ENCODE results near the gene ILKAP. TPM values are rescaled to one million over a fixed set of nuclear protein-coding genes. Genes with fewer than 3 reads are reported as not detected.

ILKAP gene
- total RNA-seq, 2 donors from 2014 or later, result 75.8 to 99.7 TPM

DNA sequence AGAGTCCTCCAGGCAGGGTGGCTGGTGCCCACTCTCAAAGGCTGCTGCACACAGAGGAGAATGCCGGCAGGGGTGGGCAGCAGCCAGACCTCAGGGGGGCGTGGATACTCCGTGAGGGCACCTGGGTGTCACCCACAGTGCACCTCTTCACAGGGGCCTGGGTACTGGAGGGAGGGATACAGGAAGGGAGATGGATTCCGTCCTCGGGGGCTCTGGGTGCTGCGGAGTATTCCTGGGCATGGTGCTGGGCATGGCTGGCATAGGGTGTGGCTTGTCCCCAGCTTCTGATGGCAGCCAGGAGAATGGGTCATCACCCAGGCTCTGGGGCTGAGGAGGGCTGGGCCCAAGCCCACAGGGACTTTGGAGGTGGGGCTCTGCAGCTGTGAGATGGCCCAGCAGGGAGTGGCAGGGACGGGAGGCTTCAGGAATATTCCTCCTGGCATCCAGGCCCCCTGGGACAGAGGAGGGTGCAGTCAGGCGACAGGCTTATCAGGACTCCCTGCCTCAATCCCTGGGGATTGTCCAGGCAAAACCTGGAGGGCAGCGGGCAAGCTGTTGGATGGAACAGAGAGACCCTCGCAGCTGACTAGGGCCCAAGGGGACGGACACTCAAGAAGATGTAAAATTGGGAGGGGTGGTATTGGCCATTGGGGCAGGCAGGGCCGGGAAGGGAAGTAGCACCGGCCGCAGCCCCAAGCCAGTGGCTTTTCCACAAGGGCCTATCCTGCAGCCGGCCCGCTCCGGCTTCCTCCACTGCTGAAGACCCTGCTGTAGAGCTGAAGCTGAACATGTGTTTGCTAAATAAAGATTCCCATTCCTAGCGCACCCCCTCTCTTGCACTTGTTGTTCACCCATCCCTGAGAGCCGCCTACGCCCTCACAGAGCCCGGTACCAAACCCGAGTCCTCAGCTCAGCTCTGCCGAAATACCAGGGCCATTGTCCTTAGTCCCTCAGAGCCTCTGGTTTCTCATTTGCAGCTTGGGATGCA is 70.7 kb downstream of the ILKAP start:
- peak; percentile 48 for DNase-seq (ENCODE audit: low spot score)
- H3K4me1 Mint-ChIP-seq (ENCODE audit: low read depth in 2 of 2), result no peaks in the 10 kb centered on the region
- H3K4me3 Mint-ChIP-seq, result no peak overlapping the region
- no peaks in the 10 kb centered on the region for H3K36me3 Mint-ChIP-seq
- no peak overlapping the region for H3K27ac Mint-ChIP-seq
- ATAC-seq, result no peak
- no peaks in the 10 kb centered on the region for H3K9me3 Mint-ChIP-seq
- no peaks in the 10 kb centered on the region for H3K27me3 Mint-ChIP-seq

DNA sequence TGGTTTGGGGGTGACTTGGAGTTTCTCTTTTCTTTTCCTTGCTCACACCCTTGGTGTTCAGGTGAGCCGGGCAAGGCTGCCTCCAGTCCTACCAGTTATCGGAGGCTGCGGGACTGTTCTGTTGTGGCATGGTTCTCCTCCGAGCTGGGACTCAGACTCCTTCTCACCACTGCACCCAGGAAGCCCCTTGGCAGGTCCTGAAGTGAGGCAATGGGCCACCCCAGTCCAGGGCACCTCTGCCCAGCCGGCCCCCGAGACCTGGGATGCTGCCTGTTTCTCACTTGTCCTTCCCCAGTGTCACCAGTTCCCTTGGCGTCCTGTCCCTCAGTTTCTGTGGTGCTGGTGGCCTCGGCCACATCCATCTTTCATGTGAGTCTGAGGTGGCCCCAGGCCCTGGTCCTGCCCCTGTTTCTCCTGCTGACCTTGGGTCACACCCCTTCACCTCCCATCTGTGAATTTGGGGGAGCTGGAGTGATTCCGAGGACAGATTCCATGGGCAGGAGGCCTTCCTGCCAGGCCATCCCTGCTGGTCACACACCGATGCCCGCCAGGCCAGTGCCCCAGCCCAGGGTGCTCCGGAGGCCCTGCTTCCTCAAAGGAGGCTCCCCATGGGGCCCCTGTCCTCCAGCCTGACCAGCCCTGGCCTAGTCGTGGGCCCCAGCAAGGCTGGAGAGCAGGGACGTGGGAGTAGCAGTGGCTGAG is 71.6 kb downstream of the ILKAP start:
- ATAC-seq, result no peak
- Mint-ChIP-seq H3K4me1 (ENCODE audit: low read depth in 2 of 2) (no peaks in the 10 kb centered on the region), H3K27ac (no peak overlapping the region), H3K27me3 (no peaks in the 10 kb centered on the region), H3K9me3 (no peaks in the 10 kb centered on the region), H3K4me3 (no peak overlapping the region), H3K36me3 (no peaks in the 10 kb centered on the region)
- DNase-seq (ENCODE audit: low spot score), result peak; percentile 54

- H3K4me3 Mint-ChIP-seq, result no peak overlapping the region
- no peaks in the 10 kb centered on the region for H3K27me3 Mint-ChIP-seq
- DNase-seq (ENCODE audit: low spot score), result peak; percentile 59
- H3K36me3 Mint-ChIP-seq, result no peaks in the 10 kb centered on the region
- H3K27ac Mint-ChIP-seq, result no peak overlapping the region
- no peak for ATAC-seq
- H3K9me3 Mint-ChIP-seq, result no peaks in the 10 kb centered on the region
- H3K4me1 Mint-ChIP-seq (ENCODE audit: low read depth in 2 of 2), result no peaks in the 10 kb centered on the region
Measured at GRCh38 chr2:238130696-238131628, 72.5 kb downstream of the ILKAP start.

- Mint-ChIP-seq H3K27ac (no peak overlapping the region), H3K4me3 (no peak overlapping the region), H3K36me3 (no peaks in the 10 kb centered on the region), H3K9me3 (no peaks in the 10 kb centered on the region), H3K27me3 (no peaks in the 10 kb centered on the region), H3K4me1 (ENCODE audit: low read depth in 2 of 2) (no peaks in the 10 kb centered on the region)
- ATAC-seq, result peak in 1 of 2 donors; percentile 20
- peak; percentile 56 for DNase-seq (ENCODE audit: low spot score)
Measured at GRCh38 chr2:238130111-238130695, 73.3 kb downstream of the ILKAP start.

- Mint-ChIP-seq H3K36me3 (no peaks in the 10 kb centered on the region), H3K4me1 (ENCODE audit: low read depth in 2 of 2) (no peaks in the 10 kb centered on the region), H3K4me3 (no peak overlapping the region), H3K27ac (no peak overlapping the region), H3K27me3 (no peaks in the 10 kb centered on the region), H3K9me3 (no peaks in the 10 kb centered on the region)
- ATAC-seq, result no peak
- peak; percentile 56 for DNase-seq (ENCODE audit: low spot score)
Measured at GRCh38 chr2:238129166-238130010, 74.1 kb downstream of the ILKAP start.

GRCh38 chr2:238128534-238129001 is 74.9 kb downstream of the ILKAP start:
- H3K27me3 Mint-ChIP-seq, result no peaks in the 10 kb centered on the region

GRCh38 chr2:238128061-238128440 is 75.4 kb downstream of the ILKAP start:
- Mint-ChIP-seq H3K36me3 (no peaks in the 10 kb centered on the region), H3K4me3 (no peak overlapping the region), H3K9me3 (no peaks in the 10 kb centered on the region), H3K27ac (no peak overlapping the region), H3K27me3 (no peaks in the 10 kb centered on the region), H3K4me1 (ENCODE audit: low read depth in 2 of 2) (no peaks in the 10 kb centered on the region)
- DNase-seq (ENCODE audit: low spot score) (peak; percentile 58), ATAC-seq (no peak)

More at GRCh38 chr2:238128534-238129001, 74.9 kb downstream of the ILKAP start:
- Mint-ChIP-seq H3K4me1 (ENCODE audit: low read depth in 2 of 2) (no peaks in the 10 kb centered on the region), H3K36me3 (no peaks in the 10 kb centered on the region), H3K4me3 (no peak overlapping the region), H3K9me3 (no peaks in the 10 kb centered on the region), H3K27ac (no peak overlapping the region)
- DNase-seq (ENCODE audit: low spot score) (peak; percentile 54), ATAC-seq (no peak)

DNA sequence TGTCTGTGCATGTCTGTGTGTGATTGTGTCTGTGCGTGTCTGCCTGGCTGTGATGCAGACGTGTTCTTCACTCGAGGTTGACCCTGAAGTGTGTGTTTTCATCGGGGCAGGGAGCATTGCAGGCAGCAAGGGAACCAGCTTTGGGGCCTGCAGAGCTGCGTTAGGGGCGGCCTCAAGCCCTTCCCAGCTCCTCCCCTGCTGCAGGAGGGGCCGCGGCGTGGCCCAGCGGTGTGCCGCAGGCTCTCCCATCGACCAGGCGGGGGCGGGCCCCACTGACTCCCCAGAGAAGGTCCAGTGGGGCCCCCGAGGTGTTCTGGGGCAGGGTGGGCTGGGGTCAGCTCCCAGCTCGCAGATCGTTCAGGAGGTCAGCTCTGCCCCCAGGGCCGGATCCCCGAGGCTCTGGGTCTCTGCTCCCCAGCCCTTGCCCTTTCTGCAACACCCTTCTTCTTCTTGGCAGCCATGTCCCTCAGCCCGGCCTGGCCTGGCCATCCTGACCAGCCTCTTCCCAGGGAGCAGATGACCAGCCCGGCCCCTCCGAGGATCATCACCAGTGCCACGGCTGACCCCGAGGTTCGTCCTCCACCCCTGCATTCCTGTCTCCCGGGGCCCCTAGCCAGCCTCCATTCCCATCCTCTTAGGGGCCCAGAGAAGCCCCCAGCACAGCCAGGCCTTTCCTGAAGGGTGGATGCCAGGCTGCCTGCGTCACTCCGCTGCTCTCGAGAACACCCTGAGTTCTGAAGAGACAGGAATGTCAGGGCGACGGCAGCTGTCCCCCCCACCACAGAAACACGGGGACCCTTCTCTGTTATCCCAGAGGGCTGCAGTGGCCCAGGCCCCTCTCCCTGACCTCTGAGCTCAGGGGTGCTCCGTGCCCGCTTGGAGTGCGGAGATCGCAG is 76.1 kb downstream of the ILKAP start:
- DNase-seq (ENCODE audit: low spot score), result peak; percentile 51
- Mint-ChIP-seq H3K27me3 (no peaks in the 10 kb centered on the region), H3K4me3 (no peak overlapping the region), H3K36me3 (no peaks in the 10 kb centered on the region), H3K4me1 (ENCODE audit: low read depth in 2 of 2) (no peaks in the 10 kb centered on the region), H3K9me3 (no peaks in the 10 kb centered on the region), H3K27ac (no peak overlapping the region)
- ATAC-seq, result peak in 1 of 2 donors; percentile 65

GRCh38 chr2:238126775-238127164 is 76.7 kb downstream of the ILKAP start:
- no peak overlapping the region for H3K27ac Mint-ChIP-seq
- no peak for ATAC-seq
- H3K4me3 Mint-ChIP-seq, result no peak overlapping the region

GRCh38 chr2:238126338-238126737 is 77.2 kb downstream of the ILKAP start:
- no peaks in the 10 kb centered on the region for H3K4me1 Mint-ChIP-seq (ENCODE audit: low read depth in 2 of 2)
- H3K4me3 Mint-ChIP-seq, result no peak overlapping the region

More at GRCh38 chr2:238126775-238127164, 76.7 kb downstream of the ILKAP start:
- Mint-ChIP-seq H3K36me3 (no peaks in the 10 kb centered on the region), H3K9me3 (no peaks in the 10 kb centered on the region), H3K4me1 (ENCODE audit: low read depth in 2 of 2) (no peaks in the 10 kb centered on the region), H3K27me3 (no peaks in the 10 kb centered on the region)
- no peak for DNase-seq (ENCODE audit: low spot score)

GRCh38 chr2:238125127-238125885 is 78.2 kb downstream of the ILKAP start:
- peak; percentile 49 for DNase-seq (ENCODE audit: low spot score)
- no peak overlapping the region for H3K27ac Mint-ChIP-seq
- H3K36me3 Mint-ChIP-seq, result no peaks in the 10 kb centered on the region
- H3K4me1 Mint-ChIP-seq (ENCODE audit: low read depth in 2 of 2), result no peaks in the 10 kb centered on the region
- no peak overlapping the region for H3K4me3 Mint-ChIP-seq
- ATAC-seq, result no peak
- no peaks in the 10 kb centered on the region for H3K9me3 Mint-ChIP-seq
- no peaks in the 10 kb centered on the region for H3K27me3 Mint-ChIP-seq

More at GRCh38 chr2:238126338-238126737, 77.2 kb downstream of the ILKAP start:
- Mint-ChIP-seq H3K9me3 (no peaks in the 10 kb centered on the region), H3K36me3 (no peaks in the 10 kb centered on the region), H3K27ac (no peak overlapping the region), H3K27me3 (no peaks in the 10 kb centered on the region)
- ATAC-seq (no peak), DNase-seq (ENCODE audit: low spot score) (no peak)

Measured in natural killer cell treated with Interleukin-12 subunit alpha and Interleukin-12 subunit beta and Interleukin-15 and Interleukin-18, amount 100 ng/mL, for 72 hours (primary cell).